ENCODE results near the gene OR1F1. TPM values are rescaled to one million over a fixed set of nuclear protein-coding genes. Genes with fewer than 3 reads are reported as not detected.

Gene OR1F1
- total RNA-seq, 2 donors from 2014 or later, result not detected

GRCh38 chr16:3188925-3189825 is 1.2 kb downstream of the OR1F1 start:
- TF ChIP-seq CTCF (IDR thresholded peaks at IDR 0.05), result no peak
- Histone ChIP-seq H3K4me1 (peaks cover 0 to 20% of the 10 kb centered on the region in 2 donors), H3K9me3 (peaks cover 0 to 11% of the 10 kb centered on the region in 2 donors), H3K27ac (no peak overlapping the region), H3K36me3 (no peaks in the 10 kb centered on the region), H3K27me3 (peaks cover 50 to 62% of the 10 kb centered on the region in 2 donors), H3K4me3 (peak overlapping the region in 1 of 2 donors; percentile 16)
- no peak for DNase-seq (ENCODE audit: low spot score)

- TF ChIP-seq CTCF (IDR thresholded peaks at IDR 0.05), result no peak
- peaks cover 45 to 66% of the 10 kb centered on the region in 2 donors for H3K27me3 ChIP-seq
- no peak overlapping the region for H3K27ac ChIP-seq
- DNase-seq (ENCODE audit: low spot score), result no peak
- H3K9me3 ChIP-seq, result peaks cover 0 to 11% of the 10 kb centered on the region in 2 donors
- no peak overlapping the region for H3K4me3 ChIP-seq
- no peaks in the 10 kb centered on the region for H3K36me3 ChIP-seq
- peaks cover 0 to 20% of the 10 kb centered on the region in 2 donors for H3K4me1 ChIP-seq
These were observed 1.9 kb downstream of the OR1F1 start for GRCh38 chr16:3189869-3190268.

GRCh38 chr16:3190949-3191353 is 2.9 kb downstream of the OR1F1 start:
- H3K27me3 ChIP-seq, result peaks cover 45 to 66% of the 10 kb centered on the region in 2 donors
- no peak for TF ChIP-seq CTCF (IDR thresholded peaks at IDR 0.05)

GRCh38 chr16:3192476-3193019 is 4.5 kb downstream of the OR1F1 start:
- Histone ChIP-seq H3K27me3 (peaks cover 45 to 60% of the 10 kb centered on the region in 2 donors), H3K4me1 (peaks cover 0 to 20% of the 10 kb centered on the region in 2 donors), H3K9me3 (peaks cover 0 to 11% of the 10 kb centered on the region in 2 donors), H3K36me3 (no peaks in the 10 kb centered on the region), H3K27ac (no peak overlapping the region), H3K4me3 (no peak overlapping the region)
- TF ChIP-seq CTCF (IDR thresholded peaks at IDR 0.05), result no peak
- no peak for DNase-seq (ENCODE audit: low spot score)

More at GRCh38 chr16:3190949-3191353, 2.9 kb downstream of the OR1F1 start:
- Histone ChIP-seq H3K4me1 (peaks cover 0 to 20% of the 10 kb centered on the region in 2 donors), H3K9me3 (peaks cover 0 to 11% of the 10 kb centered on the region in 2 donors), H3K4me3 (no peak overlapping the region), H3K36me3 (no peaks in the 10 kb centered on the region), H3K27ac (no peak overlapping the region)
- no peak for DNase-seq (ENCODE audit: low spot score)

- Histone ChIP-seq H3K4me3 (no peak overlapping the region), H3K27ac (no peak overlapping the region), H3K9me3 (peaks cover 0 to 11% of the 10 kb centered on the region in 2 donors), H3K27me3 (peaks cover 45 to 56% of the 10 kb centered on the region in 2 donors), H3K4me1 (peaks cover 0 to 15% of the 10 kb centered on the region in 2 donors), H3K36me3 (no peaks in the 10 kb centered on the region)
- no peak for DNase-seq (ENCODE audit: low spot score)
- no peak for TF ChIP-seq CTCF (IDR thresholded peaks at IDR 0.05)
These were observed 5.5 kb downstream of the OR1F1 start for GRCh38 chr16:3193221-3194212.

Data from right atrium auricular region (tissue), 2 donors.